ENCODE results near the gene PDXP.

PDXP gene

DNA sequence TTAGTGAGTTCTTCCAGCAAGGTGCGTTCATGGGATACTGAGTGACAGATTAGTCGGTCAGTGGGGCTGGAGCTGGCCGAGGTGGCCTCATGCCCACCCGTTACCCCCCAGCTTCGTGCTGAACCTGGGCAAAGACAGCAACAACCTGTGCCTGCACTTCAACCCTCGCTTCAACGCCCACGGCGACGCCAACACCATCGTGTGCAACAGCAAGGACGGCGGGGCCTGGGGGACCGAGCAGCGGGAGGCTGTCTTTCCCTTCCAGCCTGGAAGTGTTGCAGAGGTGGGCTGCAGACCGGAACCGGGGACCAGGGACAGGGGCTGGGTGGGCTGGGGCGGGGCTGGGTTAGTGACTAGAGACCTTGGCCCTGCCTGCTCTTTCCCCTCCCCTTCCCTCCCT lies 19.8 kb downstream of the PDXP start:
- Histone ChIP-seq H3K4me3 (ENCODE audit: low read depth, low read length) (no peak overlapping the region), H3K4me1 (ENCODE audit: control insufficient read depth, insufficient read depth, low read length) (peaks cover 9% of the 10 kb centered on the region), H3K9me3 (ENCODE audit: control insufficient read depth, insufficient read depth, low read depth, low read length) (no peaks in the 10 kb centered on the region), H3K36me3 (ENCODE audit: control insufficient read depth in 2 of 2, insufficient read depth in 1 of 2, low read length in 2 of 2) (no peaks in the 10 kb centered on the region), H3K27ac (ENCODE audit: extremely low read depth, low read depth, low read length) (no peak overlapping the region)
- TF ChIP-seq KLF16 (tag by site-specific recombination; IDR thresholded peaks at IDR 0.05) (no peak), ZFHX2 (tag by site-specific recombination; conservative IDR thresholded peaks at IDR 0.05) (peak; percentile 72), ZNF791 (tag by site-specific recombination; IDR thresholded peaks at IDR 0.05) (no peak), EGR2 (tag by site-specific recombination; IDR thresholded peaks at IDR 0.05; ENCODE audit: low read depth) (peak; percentile 65), KLF1 (tag by site-specific recombination; IDR thresholded peaks at IDR 0.05) (no peak), ZNF311 (tag by site-specific recombination; IDR thresholded peaks at IDR 0.05; ENCODE audit: borderline replicate concordance) (no peak)
- TF ChIP-seq, protein P1, sequence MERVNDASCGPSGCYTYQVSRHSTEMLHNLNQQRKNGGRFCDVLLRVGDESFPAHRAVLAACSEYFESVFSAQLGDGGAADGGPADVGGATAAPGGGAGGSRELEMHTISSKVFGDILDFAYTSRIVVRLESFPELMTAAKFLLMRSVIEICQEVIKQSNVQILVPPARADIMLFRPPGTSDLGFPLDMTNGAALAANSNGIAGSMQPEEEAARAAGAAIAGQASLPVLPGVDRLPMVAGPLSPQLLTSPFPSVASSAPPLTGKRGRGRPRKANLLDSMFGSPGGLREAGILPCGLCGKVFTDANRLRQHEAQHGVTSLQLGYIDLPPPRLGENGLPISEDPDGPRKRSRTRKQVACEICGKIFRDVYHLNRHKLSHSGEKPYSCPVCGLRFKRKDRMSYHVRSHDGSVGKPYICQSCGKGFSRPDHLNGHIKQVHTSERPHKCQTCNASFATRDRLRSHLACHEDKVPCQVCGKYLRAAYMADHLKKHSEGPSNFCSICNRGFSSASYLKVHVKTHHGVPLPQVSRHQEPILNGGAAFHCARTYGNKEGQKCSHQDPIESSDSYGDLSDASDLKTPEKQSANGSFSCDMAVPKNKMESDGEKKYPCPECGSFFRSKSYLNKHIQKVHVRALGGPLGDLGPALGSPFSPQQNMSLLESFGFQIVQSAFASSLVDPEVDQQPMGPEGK (tag by site-specific recombination; IDR thresholded peaks at IDR 0.05), result no peak
- ChIA-PET CTCF (interaction anchor here (0.7 to 15.8 kb wide), 4 partner anchors 18 to 89 kb away, joined by 3 to 353 read pairs (median 46); partner anchors contain the start of genes PDXP and SH3BP1), POLR2A (interaction anchor here (0.6 to 0.8 kb wide), 3 partner anchors 10 to 38 kb away, joined by 3 to 5 read pairs (median 5); no protein-coding TSS in a partner anchor)

DNA sequence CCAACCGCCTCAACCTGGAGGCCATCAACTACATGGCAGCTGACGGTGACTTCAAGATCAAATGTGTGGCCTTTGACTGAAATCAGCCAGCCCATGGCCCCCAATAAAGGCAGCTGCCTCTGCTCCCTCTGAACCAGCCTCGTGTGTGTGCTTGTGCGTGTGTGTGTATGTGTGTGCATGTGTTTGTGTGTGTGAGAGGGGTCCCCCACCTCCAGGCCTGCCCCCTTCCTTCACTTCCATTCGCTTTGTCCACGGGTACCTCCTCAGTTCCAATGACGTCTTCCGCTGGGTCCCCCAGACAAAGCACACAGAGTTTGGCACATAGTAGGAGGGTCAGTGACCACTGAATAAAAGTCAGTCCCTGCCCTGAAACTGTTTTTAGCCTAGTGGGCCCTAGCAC lies 21.1 kb downstream of the PDXP start:
- CTCF ChIA-PET, result interaction anchor here (0.6 to 15.8 kb wide), 8 partner anchors 12 to 112 kb away, joined by 3 to 353 read pairs (median 5); partner anchors contain the start of genes PDXP and SH3BP1
- Histone ChIP-seq H3K36me3 (ENCODE audit: control insufficient read depth in 2 of 2, insufficient read depth in 1 of 2, low read length in 2 of 2) (no peaks in the 10 kb centered on the region), H3K4me3 (ENCODE audit: low read depth, low read length) (no peak overlapping the region), H3K27ac (ENCODE audit: extremely low read depth, low read depth, low read length) (no peak overlapping the region), H3K9me3 (ENCODE audit: control insufficient read depth, insufficient read depth, low read depth, low read length) (no peaks in the 10 kb centered on the region), H3K4me1 (ENCODE audit: control insufficient read depth, insufficient read depth, low read length) (peaks cover 9% of the 10 kb centered on the region)
- TF ChIP-seq OSR2 (tag by site-specific recombination; IDR thresholded peaks at IDR 0.05), result no peak
- TF ChIP-seq, protein P2, sequence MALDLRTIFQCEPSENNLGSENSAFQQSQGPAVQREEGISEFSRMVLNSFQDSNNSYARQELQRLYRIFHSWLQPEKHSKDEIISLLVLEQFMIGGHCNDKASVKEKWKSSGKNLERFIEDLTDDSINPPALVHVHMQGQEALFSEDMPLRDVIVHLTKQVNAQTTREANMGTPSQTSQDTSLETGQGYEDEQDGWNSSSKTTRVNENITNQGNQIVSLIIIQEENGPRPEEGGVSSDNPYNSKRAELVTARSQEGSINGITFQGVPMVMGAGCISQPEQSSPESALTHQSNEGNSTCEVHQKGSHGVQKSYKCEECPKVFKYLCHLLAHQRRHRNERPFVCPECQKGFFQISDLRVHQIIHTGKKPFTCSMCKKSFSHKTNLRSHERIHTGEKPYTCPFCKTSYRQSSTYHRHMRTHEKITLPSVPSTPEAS (tag by site-specific recombination; IDR thresholded peaks at IDR 0.05), result peak; percentile 72
- TF ChIP-seq GLIS2 (tag by site-specific recombination; IDR thresholded peaks at IDR 0.05), result peak; percentile 19; the same call in 1 of the 2 replicates
- no peak for TF ChIP-seq SP7 (tag by site-specific recombination; IDR thresholded peaks at IDR 0.05)
- POLR2A ChIA-PET, result interaction anchor here (1.9 kb wide), 1 partner anchor 21 kb away, joined by 14 read pairs; the partner anchor contains the start of gene PDXP

DNA sequence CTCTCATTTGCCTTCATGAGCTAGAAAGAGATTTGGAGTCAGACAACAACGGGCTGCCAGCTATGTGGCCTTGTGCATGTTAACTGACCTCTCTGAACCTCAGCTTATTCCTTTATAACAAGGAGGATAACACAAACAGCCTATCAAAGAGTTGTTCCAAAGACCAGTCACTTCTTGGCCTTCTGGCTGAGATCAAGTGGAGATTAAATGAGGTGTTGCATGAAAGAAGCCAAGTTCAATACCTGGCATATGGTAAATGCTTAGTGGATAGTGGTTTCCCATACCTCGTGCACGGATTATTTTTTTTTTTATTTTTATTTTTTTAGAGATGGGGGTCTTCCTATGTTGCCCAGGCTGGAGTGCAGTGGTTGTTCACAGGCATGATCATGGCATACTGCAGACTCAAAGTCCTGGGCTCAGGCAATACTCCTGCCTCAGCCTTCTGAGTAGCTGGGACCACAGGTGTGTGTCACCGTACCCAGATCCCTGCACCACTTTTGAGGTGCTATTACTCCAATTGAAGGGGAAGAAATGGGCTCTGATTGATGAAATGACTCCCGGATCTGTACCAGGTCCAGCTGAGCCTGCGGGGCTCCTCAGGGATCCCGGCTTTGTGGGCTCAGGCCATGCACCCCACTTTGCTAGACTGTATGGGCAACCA lies 21.8 kb downstream of the PDXP start:
- Histone ChIP-seq H3K27ac (ENCODE audit: extremely low read depth, low read depth, low read length) (no peak overlapping the region), H3K4me1 (ENCODE audit: control insufficient read depth, insufficient read depth, low read length) (peaks cover 4% of the 10 kb centered on the region; the same call in 1 of the 2 replicates), H3K36me3 (ENCODE audit: control insufficient read depth in 2 of 2, insufficient read depth in 1 of 2, low read length in 2 of 2) (no peaks in the 10 kb centered on the region), H3K4me3 (ENCODE audit: low read depth, low read length) (no peak overlapping the region), H3K9me3 (ENCODE audit: control insufficient read depth, insufficient read depth, low read depth, low read length) (no peaks in the 10 kb centered on the region)
- CTCF ChIA-PET, result interaction anchor here (0.7 to 15.8 kb wide), 16 partner anchors 10 to 140 kb away, joined by 3 to 353 read pairs (median 5); partner anchors contain the start of genes PDXP and SH3BP1
- POLR2A ChIA-PET, result interaction anchor here (1.5 to 1.9 kb wide), 2 partner anchors 22 to 37 kb away, joined by 12 to 14 read pairs; partner anchors contain the start of gene PDXP
- no peak for TF ChIP-seq ZNF548 (tag by site-specific recombination; IDR thresholded peaks at IDR 0.05)
- TF ChIP-seq ZBTB1 (tag by site-specific recombination; IDR thresholded peaks at IDR 0.05), result no peak
- TF ChIP-seq ZNF747 (tag by site-specific recombination; IDR thresholded peaks at IDR 0.05), result no peak
- TF ChIP-seq, protein P3, sequence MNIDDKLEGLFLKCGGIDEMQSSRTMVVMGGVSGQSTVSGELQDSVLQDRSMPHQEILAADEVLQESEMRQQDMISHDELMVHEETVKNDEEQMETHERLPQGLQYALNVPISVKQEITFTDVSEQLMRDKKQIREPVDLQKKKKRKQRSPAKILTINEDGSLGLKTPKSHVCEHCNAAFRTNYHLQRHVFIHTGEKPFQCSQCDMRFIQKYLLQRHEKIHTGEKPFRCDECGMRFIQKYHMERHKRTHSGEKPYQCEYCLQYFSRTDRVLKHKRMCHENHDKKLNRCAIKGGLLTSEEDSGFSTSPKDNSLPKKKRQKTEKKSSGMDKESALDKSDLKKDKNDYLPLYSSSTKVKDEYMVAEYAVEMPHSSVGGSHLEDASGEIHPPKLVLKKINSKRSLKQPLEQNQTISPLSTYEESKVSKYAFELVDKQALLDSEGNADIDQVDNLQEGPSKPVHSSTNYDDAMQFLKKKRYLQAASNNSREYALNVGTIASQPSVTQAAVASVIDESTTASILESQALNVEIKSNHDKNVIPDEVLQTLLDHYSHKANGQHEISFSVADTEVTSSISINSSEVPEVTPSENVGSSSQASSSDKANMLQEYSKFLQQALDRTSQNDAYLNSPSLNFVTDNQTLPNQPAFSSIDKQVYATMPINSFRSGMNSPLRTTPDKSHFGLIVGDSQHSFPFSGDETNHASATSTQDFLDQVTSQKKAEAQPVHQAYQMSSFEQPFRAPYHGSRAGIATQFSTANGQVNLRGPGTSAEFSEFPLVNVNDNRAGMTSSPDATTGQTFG (tag by site-specific recombination; IDR thresholded peaks at IDR 0.05; ENCODE audit: borderline replicate concordance), result no peak
- TF ChIP-seq, protein P4, sequence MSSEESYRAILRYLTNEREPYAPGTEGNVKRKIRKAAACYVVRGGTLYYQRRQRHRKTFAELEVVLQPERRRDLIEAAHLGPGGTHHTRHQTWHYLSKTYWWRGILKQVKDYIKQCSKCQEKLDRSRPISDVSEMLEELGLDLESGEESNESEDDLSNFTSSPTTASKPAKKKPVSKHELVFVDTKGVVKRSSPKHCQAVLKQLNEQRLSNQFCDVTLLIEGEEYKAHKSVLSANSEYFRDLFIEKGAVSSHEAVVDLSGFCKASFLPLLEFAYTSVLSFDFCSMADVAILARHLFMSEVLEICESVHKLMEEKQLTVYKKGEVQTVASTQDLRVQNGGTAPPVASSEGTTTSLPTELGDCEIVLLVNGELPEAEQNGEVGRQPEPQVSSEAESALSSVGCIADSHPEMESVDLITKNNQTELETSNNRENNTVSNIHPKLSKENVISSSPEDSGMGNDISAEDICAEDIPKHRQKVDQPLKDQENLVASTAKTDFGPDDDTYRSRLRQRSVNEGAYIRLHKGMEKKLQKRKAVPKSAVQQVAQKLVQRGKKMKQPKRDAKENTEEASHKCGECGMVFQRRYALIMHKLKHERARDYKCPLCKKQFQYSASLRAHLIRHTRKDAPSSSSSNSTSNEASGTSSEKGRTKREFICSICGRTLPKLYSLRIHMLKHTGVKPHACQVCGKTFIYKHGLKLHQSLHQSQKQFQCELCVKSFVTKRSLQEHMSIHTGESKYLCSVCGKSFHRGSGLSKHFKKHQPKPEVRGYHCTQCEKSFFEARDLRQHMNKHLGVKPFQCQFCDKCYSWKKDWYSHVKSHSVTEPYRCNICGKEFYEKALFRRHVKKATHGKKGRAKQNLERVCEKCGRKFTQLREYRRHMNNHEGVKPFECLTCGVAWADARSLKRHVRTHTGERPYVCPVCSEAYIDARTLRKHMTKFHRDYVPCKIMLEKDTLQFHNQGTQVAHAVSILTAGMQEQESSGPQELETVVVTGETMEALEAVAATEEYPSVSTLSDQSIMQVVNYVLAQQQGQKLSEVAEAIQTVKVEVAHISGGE (tag by site-specific recombination; conservative IDR thresholded peaks at IDR 0.05; ENCODE audit: low read depth), result no peak
- TF ChIP-seq ZNF155 (tag by site-specific recombination; IDR thresholded peaks at IDR 0.05), result no peak
- TF ChIP-seq ZNF138 (tag by site-specific recombination; IDR thresholded peaks at IDR 0.05; ENCODE audit: borderline replicate concordance), result no peak
- no peak for TF ChIP-seq ZNF473 (tag by site-specific recombination; IDR thresholded peaks at IDR 0.05)
- no peak for TF ChIP-seq ZBTB20 (tag by site-specific recombination; IDR thresholded peaks at IDR 0.05)
- no peak for TF ChIP-seq ZNF571 (tag by site-specific recombination; IDR thresholded peaks at IDR 0.05)
- no peak for TF ChIP-seq ZNF394 (tag by site-specific recombination; IDR thresholded peaks at IDR 0.05; ENCODE audit: borderline replicate concordance)

All from HEK293 (cell line).